GM12865 (cell line): Measurements from ENCODE around the gene KIAA1549.
A peak's percentile ranks its signal among the peaks of the same experiment; 100 is the strongest.

Experiments used
- DNase-seq: peaks from one replicate; pipeline ENCODE4 v3.0.0; 2010; ENCODE audit warnings: low read depth
- H3K4me3 ChIP-seq: 2 replicates; pipeline ENCODE4 v1.5.1; 2011; ENCODE audit warnings: mild to moderate bottlenecking, low read depth, low read length, control low read depth
- TF ChIP-seq, protein P1 (sequence below): IDR thresholded peaks from 2 replicates; pipeline ENCODE4 v1.5.1; 2011; ENCODE audit warnings: low read length, control low read depth, low read depth, inconsistent platforms; ENCODE audit not compliant: insufficient read depth; ENCODE audit errors: missing control alignments

Gene KIAA1549

GRCh38 chr7:138886501-138886917 is 94.7 kb downstream of the KIAA1549 start:
- TF ChIP-seq, protein P1, sequence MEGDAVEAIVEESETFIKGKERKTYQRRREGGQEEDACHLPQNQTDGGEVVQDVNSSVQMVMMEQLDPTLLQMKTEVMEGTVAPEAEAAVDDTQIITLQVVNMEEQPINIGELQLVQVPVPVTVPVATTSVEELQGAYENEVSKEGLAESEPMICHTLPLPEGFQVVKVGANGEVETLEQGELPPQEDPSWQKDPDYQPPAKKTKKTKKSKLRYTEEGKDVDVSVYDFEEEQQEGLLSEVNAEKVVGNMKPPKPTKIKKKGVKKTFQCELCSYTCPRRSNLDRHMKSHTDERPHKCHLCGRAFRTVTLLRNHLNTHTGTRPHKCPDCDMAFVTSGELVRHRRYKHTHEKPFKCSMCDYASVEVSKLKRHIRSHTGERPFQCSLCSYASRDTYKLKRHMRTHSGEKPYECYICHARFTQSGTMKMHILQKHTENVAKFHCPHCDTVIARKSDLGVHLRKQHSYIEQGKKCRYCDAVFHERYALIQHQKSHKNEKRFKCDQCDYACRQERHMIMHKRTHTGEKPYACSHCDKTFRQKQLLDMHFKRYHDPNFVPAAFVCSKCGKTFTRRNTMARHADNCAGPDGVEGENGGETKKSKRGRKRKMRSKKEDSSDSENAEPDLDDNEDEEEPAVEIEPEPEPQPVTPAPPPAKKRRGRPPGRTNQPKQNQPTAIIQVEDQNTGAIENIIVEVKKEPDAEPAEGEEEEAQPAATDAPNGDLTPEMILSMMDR = peak; percentile 55
- no peak overlapping the region for H3K4me3 ChIP-seq
- DNase-seq = peak; percentile 83

DNA sequence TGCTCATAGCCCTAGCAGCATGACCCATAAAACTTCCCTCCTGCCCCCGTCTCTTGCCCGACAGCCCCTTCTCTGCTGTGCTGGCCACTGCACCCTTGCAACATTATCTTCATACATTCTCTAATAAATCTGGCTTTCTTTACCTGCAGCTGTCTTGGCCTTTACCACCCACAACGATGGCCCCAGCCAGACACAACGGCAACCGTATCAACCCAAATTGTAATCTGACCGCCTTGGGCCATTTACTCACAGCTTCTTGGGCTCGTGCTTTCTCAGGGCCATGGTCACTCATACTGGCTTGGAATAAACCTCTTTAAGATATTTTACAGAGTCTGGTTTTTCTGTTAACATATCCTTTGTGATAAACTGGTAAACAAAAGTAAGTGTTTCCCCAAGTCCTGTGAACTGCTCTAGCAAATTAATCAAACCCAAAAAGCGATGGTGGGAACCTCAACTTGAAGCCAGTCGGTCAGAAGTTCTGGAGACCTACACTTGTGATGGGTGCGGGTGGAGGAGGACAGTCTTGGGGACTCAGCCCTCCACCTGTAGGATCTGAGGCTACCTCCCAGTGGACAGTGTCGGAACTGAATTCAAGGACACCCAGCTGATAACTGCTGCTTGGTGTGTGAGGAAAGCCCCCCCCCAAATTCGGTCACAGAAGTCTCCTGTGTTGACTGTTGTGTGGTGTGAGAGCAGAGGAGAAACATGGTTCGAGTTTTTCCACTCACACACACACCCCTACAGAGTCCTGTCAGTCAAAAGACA is 95.6 kb downstream of the KIAA1549 start:
- TF ChIP-seq, protein P1 = peak; percentile 10
- peak; percentile 12 for DNase-seq
- no peak overlapping the region for H3K4me3 ChIP-seq

DNA sequence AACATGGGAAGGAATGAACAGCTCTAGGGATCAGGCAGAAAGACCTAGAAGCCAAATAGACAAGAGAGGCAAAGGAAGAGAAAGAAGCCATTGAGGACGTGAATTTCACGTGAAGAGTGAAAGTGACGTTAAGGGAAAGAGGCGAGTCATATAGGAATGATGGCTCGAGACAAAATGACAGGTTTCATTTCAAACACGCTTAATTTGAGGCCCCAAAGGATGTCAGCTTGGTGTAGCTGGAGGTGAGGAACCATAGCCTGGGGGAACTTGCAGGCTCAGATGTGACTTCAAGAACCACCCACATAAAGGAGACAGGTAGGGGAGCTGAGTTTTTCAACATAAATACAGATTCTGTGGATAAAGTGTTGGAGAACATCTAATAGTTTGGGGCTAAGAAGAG is 98.9 kb downstream of the KIAA1549 start:
- TF ChIP-seq, protein P1 = no peak
- no peak overlapping the region for H3K4me3 ChIP-seq
- DNase-seq = peak; percentile 43

GRCh38 chr7:138881579-138882188 is 99.5 kb downstream of the KIAA1549 start:
- TF ChIP-seq, protein P1 = no peak
- H3K4me3 ChIP-seq = no peak overlapping the region
- no peak for DNase-seq

DNA sequence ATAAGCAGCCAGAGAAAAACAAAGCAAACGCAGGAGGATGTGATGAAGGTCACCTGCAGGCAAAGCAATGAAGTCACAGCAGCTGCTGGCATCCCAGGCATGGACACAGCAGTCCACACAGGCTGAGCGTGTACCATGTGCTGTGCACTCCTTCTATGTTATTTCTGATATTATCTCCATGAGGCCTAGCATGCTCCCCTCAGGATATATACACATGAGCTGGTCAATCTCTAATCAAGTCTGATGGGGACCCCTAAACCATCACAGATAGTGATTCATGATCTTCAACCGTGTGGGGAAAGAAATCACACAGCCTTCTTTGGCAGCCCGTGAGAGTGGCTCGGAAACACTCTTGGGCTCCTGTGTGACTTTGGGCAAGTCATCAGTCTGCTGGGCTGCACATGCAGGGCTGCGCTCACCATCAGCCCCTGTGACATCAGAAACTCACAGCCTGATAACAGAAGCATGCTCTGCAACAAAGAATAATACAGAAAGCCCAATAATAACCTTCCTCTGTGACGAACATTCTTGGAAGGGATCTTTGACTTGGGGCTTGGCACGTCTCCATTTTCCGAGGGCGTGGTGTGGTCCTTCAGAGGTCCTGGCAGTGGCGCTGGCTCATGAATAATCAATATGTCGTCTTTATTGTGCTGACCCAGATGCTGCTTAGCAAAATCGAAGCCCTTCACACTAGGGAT is 100.2 kb downstream of the KIAA1549 start:
- no peak overlapping the region for H3K4me3 ChIP-seq
- no peak for DNase-seq
- TF ChIP-seq, protein P1 = no peak

DNA sequence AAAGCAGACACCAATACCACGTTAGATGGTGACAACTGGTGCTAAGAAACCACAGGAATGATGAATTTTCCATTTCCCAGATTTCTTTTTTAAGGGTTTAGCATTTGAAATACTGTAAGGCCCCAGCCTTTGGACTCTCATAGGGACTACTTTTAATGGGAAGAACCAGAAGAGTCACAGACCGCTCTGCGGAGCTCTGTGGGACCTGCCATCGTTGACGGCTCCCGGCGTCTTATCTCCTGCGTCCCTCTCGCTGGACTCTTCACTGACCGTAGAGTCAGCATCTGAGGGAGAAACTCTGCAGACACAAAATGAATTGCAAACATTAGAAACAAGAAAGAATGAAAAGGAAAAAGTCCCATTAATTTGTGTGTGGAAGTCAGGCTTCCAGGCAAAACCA is 101.8 kb downstream of the KIAA1549 start:
- no peak overlapping the region for H3K4me3 ChIP-seq
- no peak for DNase-seq
- TF ChIP-seq, protein P1 = no peak
